GM23248 (cell line): ENCODE measurements around the gene AKT3.

Experiments used
- EZH2 ChIP-seq: fragments of 200-600 bp; sonication (generic); IDR thresholded peaks from 2 replicates; pipeline ENCODE4 v1.6.1; 2018; ENCODE audit warnings: antibody characterized with exemption, mild to moderate bottlenecking; ENCODE audit not compliant: insufficient read depth, poor library complexity, severe bottlenecking
- EZH2phosphoT487 ChIP-seq: fragments of 200-600 bp; sonication (generic); IDR thresholded peaks from 2 replicates; pipeline ENCODE4 v1.6.1; 2018; ENCODE audit warnings: antibody characterized with exemption, moderate library complexity, mild to moderate bottlenecking, low read depth; ENCODE audit not compliant: insufficient read depth

DNA sequence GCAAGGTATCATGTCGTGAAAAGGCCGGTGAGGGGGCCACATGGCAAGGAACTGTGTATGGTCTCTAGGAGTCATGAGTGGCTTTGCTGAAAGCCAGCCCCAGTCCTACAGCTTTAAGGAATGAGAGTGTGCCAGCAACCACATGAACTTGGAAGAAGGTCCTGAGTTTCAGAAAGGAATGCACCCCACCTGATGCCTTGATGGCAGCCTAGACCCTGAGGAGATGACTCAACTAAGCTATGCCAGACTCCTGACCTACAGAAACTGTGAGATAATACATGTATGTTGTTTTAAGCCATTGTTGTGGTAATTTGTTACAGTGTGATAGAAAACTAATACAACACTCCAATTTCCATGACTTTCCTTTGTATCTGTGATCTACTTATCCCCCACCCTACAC lies 33.5 kb upstream of the AKT3 start:
- TF ChIP-seq EZH2phosphoT487, result no peak
- TF ChIP-seq EZH2, result no peak
